CD4-positive, alpha-beta memory T cell (primary cell): ENCODE measurements around the gene TSHR. TPM values are rescaled to one million over a fixed set of nuclear protein-coding genes. Genes with fewer than 3 reads are reported as not detected.

Source experiments
- CTCF ChIA-PET: fragments of 350-600 bp; sonication (Branson Sonifier 250); formaldehyde crosslinking; loops from one replicate; lab custom pipeline; 2021; ENCODE audit warnings: inconsistent platforms; ENCODE audit not compliant: partially characterized antibody; lab: Charles Lee
- POLR2A ChIA-PET: fragments of 350-600 bp; sonication (Branson Sonifier 250); formaldehyde crosslinking; loops from one replicate; lab custom pipeline; 2021; ENCODE audit not compliant: partially characterized antibody; lab: Charles Lee
- DNase-seq, 5 donors: peaks; one replicate each; pipeline versions ENCODE4 v3.0.0 to v3.0.0-alpha.2; 2020 to 2022; ENCODE audit warnings: mixed read lengths in 1 of 5
- H3K27ac ChIP-seq: one replicate; pipeline ENCODE4 v1.7.0; 2013; ENCODE audit warnings: low read depth, low read length
- H3K27me3 ChIP-seq: 2 replicates; pipeline ENCODE4 v1.7.0; 2013; ENCODE audit warnings: mild to moderate bottlenecking, low read length, moderate library complexity; ENCODE audit not compliant: insufficient read depth
- H3K36me3 ChIP-seq: 2 replicates; pipeline ENCODE4 v1.7.0; 2013; ENCODE audit warnings: mild to moderate bottlenecking, low read length, moderate library complexity; ENCODE audit not compliant: insufficient read depth
- H3K4me1 ChIP-seq: 2 replicates; pipeline ENCODE4 v1.7.0; 2013; ENCODE audit warnings: mild to moderate bottlenecking, low read length, moderate library complexity; ENCODE audit not compliant: insufficient read depth
- H3K4me3 ChIP-seq, 2 donors: one replicate each; pipeline ENCODE4 v1.7.0; 2013; ENCODE audit warnings: low read length in 2 of 2, mild to moderate bottlenecking in 1 of 2
- H3K9me3 ChIP-seq, 2 donors: one replicate each; pipeline ENCODE4 v1.7.0; 2013; ENCODE audit warnings: low read length in 2 of 2, control low read depth in 1 of 2; ENCODE audit not compliant: control insufficient read depth in 1 of 2
- H3K27ac Mint-ChIP-seq, 7 donors: one replicate each; pipeline ENCODE4 v1.8.0; 2020 to 2021; ENCODE audit warnings: mixed read lengths in 7 of 7, mild to moderate bottlenecking in 6 of 7, inconsistent platforms in 3 of 7, moderate library complexity in 3 of 7
- H3K27me3 Mint-ChIP-seq, 2 donors: one replicate each; pipeline ENCODE4 v1.8.0; 2020 to 2021; ENCODE audit warnings: mixed read lengths in 2 of 2
- H3K36me3 Mint-ChIP-seq, 2 donors: one replicate each; pipeline ENCODE4 v1.8.0; 2020 to 2021; ENCODE audit warnings: mixed read lengths in 2 of 2, inconsistent platforms in 1 of 2, mild to moderate bottlenecking in 1 of 2
- H3K4me1 Mint-ChIP-seq, 4 donors: one replicate each; pipeline ENCODE4 v1.8.0; 2020 to 2021; ENCODE audit warnings: mixed read lengths in 4 of 4, mild to moderate bottlenecking in 1 of 4
- H3K4me3 Mint-ChIP-seq, 8 donors: one replicate each; pipeline ENCODE4 v1.8.0; 2020 to 2021; ENCODE audit warnings: mixed read lengths in 8 of 8, mild to moderate bottlenecking in 7 of 8, moderate library complexity in 6 of 8, inconsistent platforms in 3 of 8
- H3K9me3 Mint-ChIP-seq, 8 donors: one replicate each; pipeline ENCODE4 v1.8.0; 2020 to 2021; ENCODE audit warnings: mixed read lengths in 8 of 8, mild to moderate bottlenecking in 5 of 8, inconsistent platforms in 3 of 8, moderate library complexity in 1 of 8
- intact Hi-C: fragments of 100-400 bp; cut with micrococcal nuclease; formaldehyde crosslinking; loops from one replicate; pipeline ENCODE4 v1.15.1; 2023
- polyA plus RNA-seq, 2 donors: library from polyadenylated mRNA; unstranded; fragments of 300-500 nt; fragmentation: Illumina TruSeq; gene quantifications; one replicate each; pipeline ENCODE4 v1.2.3, GENCODE V29; 2021
- total RNA-seq, 2 experiments: library from RNA; stranded (reverse); gene quantifications; one replicate each; pipeline ENCODE4 v1.2.3, GENCODE V29; 2021

Gene TSHR
- total and polyA plus RNA-seq, 4 experiments from 2014 or later = 0.09 to 0.84 (median 0.30) TPM; not detected in 1

DNA sequence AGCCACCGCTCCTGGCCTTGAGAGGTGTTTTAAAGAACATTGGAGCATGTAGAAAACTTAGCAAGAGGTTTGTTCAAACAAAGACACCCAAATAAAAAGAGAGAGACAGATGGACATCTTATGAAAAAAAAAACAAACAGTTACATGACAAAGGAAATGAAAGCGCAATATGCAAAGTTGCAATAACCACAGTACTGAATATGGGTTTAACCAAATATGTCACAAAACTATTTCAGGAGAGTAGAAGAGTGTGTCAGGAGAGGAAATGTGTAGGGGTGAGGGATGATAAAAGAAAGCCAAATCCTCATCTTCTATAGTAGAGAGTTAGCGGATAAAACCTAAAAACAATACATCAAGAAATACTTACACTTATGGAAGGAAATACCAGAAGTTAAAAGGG is 166.9 kb downstream of the TSHR start:
- ChIA-PET POLR2A (no interaction called here), CTCF (no interaction called here)
- intact Hi-C loops = no loop called here
- Histone ChIP-seq H3K27ac (no peak overlapping the region), H3K36me3 (no peaks in the 10 kb centered on the region), H3K4me3 (no peak overlapping the region), H3K9me3 (no peaks in the 10 kb centered on the region), H3K4me1 (no peaks in the 10 kb centered on the region), H3K27me3 (no peaks in the 10 kb centered on the region)
- H3K9me3 Mint-ChIP-seq = peaks cover 0 to 7% (median 3%) of the 10 kb centered on the region in 8 donors
- peaks cover 0 to 4% (median 0%) of the 10 kb centered on the region in 4 donors for H3K4me1 Mint-ChIP-seq
- no peak overlapping the region for H3K4me3 Mint-ChIP-seq
- peak overlapping the region in 1 of 7 donors; percentile 15 for H3K27ac Mint-ChIP-seq
- no peak for DNase-seq
- H3K27me3 Mint-ChIP-seq = no peaks in the 10 kb centered on the region
- no peaks in the 10 kb centered on the region for H3K36me3 Mint-ChIP-seq

DNA sequence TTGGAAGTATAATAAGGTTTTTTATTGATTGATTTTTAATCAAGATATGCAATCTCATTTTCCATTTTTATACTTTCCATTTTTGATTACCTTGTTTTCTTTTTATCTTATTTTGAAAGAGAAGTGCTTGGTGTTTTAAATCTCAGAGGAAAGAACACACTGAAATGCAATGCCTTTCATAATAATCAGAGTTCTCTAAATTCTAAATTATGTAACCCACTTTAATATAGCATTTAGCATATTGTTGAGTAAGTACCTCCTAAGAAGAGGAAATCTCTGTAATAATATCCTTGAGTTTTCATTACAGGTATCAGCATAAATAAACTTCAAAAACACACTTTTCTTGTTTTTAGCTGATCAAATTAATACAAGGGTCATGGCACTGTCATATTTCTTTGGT is 168.4 kb downstream of the TSHR start:
- Histone ChIP-seq H3K27me3 (no peaks in the 10 kb centered on the region), H3K4me1 (no peaks in the 10 kb centered on the region), H3K36me3 (no peaks in the 10 kb centered on the region), H3K4me3 (no peak overlapping the region), H3K27ac (no peak overlapping the region), H3K9me3 (no peaks in the 10 kb centered on the region)
- peaks cover 0 to 4% (median 0%) of the 10 kb centered on the region in 4 donors for H3K4me1 Mint-ChIP-seq
- DNase-seq = no peak
- H3K9me3 Mint-ChIP-seq = peaks cover 0 to 5% (median under 1%) of the 10 kb centered on the region in 8 donors
- ChIA-PET CTCF (no interaction called here), POLR2A (no interaction called here)
- no peaks in the 10 kb centered on the region for H3K27me3 Mint-ChIP-seq
- H3K27ac Mint-ChIP-seq = no peak overlapping the region
- no peak overlapping the region for H3K4me3 Mint-ChIP-seq
- intact Hi-C loops = no loop called here
- H3K36me3 Mint-ChIP-seq = no peaks in the 10 kb centered on the region

DNA sequence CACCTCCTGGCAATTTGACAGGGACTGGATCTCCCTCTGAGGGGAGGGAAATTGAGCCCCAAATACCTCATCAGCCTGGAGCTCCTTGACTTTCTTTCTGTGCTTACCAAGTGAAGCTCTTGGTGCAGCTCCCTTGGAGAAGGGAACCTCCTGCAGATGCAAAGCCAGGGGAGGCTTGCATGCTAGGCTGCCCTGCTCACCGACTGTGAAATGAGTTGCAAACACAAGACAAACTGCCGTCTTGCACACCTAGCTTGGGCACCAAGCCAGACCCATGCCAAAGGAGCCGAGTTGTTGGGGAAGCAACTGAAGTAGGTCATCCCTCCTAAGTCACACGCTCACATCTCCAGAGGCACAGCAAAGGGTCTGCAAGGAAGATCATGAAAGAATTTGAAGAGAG is 170.1 kb downstream of the TSHR start:
- Mint-ChIP-seq H3K4me3 (no peak overlapping the region), H3K27me3 (no peaks in the 10 kb centered on the region), H3K36me3 (no peaks in the 10 kb centered on the region), H3K9me3 (peaks cover 0 to 5% (median 0%) of the 10 kb centered on the region in 8 donors), H3K27ac (no peak overlapping the region), H3K4me1 (peaks cover 0 to 4% (median 0%) of the 10 kb centered on the region in 4 donors)
- Histone ChIP-seq H3K36me3 (no peaks in the 10 kb centered on the region), H3K4me1 (no peaks in the 10 kb centered on the region), H3K27ac (no peak overlapping the region), H3K4me3 (no peak overlapping the region), H3K9me3 (no peaks in the 10 kb centered on the region), H3K27me3 (no peaks in the 10 kb centered on the region)
- CTCF ChIA-PET = no interaction called here
- POLR2A ChIA-PET = no interaction called here
- no peak for DNase-seq
- intact Hi-C loops = no loop called here

DNA sequence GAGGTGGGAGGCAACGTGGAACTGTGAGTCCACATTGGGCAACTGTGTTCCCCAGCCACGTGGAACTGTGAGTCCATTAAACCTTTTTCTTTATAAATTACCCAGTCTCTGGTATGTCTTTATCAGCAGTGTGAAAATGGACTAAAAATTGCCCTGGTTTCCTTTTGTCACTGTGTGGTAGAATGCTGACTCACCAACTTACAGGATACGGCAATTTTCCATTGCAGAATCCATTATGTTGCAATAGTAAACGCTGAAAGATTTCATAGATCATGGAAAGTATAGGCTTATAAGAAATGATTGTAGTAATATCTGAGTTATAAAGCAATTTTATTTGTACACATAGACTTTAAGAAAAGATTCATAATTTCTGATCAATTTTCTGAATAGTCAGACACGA is 172.4 kb downstream of the TSHR start:
- H3K4me1 Mint-ChIP-seq = no peaks in the 10 kb centered on the region
- no peaks in the 10 kb centered on the region for H3K4me1 ChIP-seq
- no peaks in the 10 kb centered on the region for H3K27me3 Mint-ChIP-seq
- no peak overlapping the region for H3K27ac ChIP-seq
- intact Hi-C loops = no loop called here
- no peak for DNase-seq
- H3K4me3 Mint-ChIP-seq = no peak overlapping the region
- no peaks in the 10 kb centered on the region for H3K27me3 ChIP-seq
- no peaks in the 10 kb centered on the region for H3K36me3 Mint-ChIP-seq
- no peaks in the 10 kb centered on the region for H3K36me3 ChIP-seq
- ChIA-PET POLR2A (no interaction called here), CTCF (no interaction called here)
- H3K4me3 ChIP-seq = no peak overlapping the region
- H3K9me3 Mint-ChIP-seq = no peaks in the 10 kb centered on the region
- H3K27ac Mint-ChIP-seq = peak overlapping the region in 1 of 7 donors; percentile 16
- H3K9me3 ChIP-seq = no peaks in the 10 kb centered on the region

DNA sequence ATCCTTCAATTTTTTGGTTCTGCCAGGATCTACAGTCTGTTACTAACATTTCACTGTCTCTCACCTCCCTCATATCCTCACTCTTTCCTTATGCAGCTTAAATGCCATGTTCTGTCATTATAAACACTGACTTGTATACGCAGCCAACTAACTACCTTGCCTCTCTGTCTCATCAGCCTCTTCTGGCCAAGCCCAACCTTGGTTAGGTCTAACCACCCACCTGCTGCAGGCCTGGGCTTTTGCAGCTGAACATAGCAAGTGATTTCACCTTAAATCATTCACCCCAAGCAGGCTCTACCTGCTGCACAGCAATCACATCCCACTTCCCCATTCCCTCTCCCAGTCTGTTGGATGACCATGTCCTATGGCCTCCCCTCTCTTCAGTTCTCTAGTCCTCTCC is 173.8 kb downstream of the TSHR start:
- peaks cover 0 to 2% of the 10 kb centered on the region in 2 donors for H3K27me3 Mint-ChIP-seq
- no peak overlapping the region for H3K4me3 Mint-ChIP-seq
- Histone ChIP-seq H3K27ac (no peak overlapping the region), H3K4me1 (no peaks in the 10 kb centered on the region), H3K9me3 (no peaks in the 10 kb centered on the region), H3K27me3 (no peaks in the 10 kb centered on the region), H3K4me3 (no peak overlapping the region), H3K36me3 (no peaks in the 10 kb centered on the region)
- DNase-seq = no peak
- H3K9me3 Mint-ChIP-seq = no peaks in the 10 kb centered on the region
- H3K4me1 Mint-ChIP-seq = no peaks in the 10 kb centered on the region
- POLR2A ChIA-PET = no interaction called here
- no peak overlapping the region for H3K27ac Mint-ChIP-seq
- CTCF ChIA-PET = no interaction called here
- intact Hi-C loops = no loop called here
- no peaks in the 10 kb centered on the region for H3K36me3 Mint-ChIP-seq

DNA sequence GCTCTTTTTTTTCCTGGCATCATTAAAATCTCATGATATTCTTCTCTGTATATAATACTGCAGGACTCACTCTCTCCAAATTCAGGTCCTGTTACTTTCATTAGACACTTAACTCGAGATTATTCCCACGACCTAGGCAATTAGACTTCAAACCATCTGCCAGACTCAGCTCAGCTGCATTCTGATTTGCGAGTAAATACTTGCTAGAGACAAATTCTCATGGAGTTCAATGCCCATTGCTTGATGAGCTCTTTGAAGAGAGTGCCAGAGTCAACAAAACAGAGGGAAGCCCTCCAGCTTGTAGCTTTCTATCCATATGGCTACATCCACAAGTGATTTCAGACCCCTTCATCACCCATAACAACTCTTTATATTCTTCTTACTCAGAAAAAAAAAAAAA is 177.0 kb downstream of the TSHR start:
- Histone ChIP-seq H3K27me3 (no peaks in the 10 kb centered on the region), H3K4me3 (no peak overlapping the region), H3K36me3 (no peaks in the 10 kb centered on the region), H3K4me1 (no peaks in the 10 kb centered on the region), H3K27ac (no peak overlapping the region), H3K9me3 (no peaks in the 10 kb centered on the region)
- Mint-ChIP-seq H3K4me3 (no peak overlapping the region), H3K27me3 (peaks cover 0 to 2% of the 10 kb centered on the region in 2 donors), H3K9me3 (no peaks in the 10 kb centered on the region), H3K27ac (no peak overlapping the region), H3K36me3 (no peaks in the 10 kb centered on the region), H3K4me1 (no peaks in the 10 kb centered on the region)
- no peak for DNase-seq
- ChIA-PET CTCF (no interaction called here), POLR2A (no interaction called here)
- intact Hi-C loops = no loop called here

DNA sequence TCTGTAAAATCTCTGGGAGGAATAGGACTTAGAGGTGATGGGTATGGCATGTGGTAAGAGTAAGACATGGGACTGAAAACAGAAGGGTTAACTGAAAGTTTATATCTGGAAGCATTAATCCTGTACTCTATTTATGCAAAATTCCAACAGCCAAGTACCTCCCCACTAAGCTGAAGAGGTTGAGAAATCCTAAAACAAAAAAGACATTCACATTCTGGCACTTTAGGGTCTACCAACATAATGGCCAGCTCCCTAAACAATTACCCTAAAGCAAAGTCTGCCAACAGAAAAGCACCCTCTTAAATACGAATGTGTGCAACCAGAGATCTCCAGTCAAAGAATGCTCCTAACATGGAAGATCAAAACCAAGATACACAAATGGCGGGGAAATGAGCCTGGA is 178.0 kb downstream of the TSHR start:
- Mint-ChIP-seq H3K4me3 (no peak overlapping the region), H3K36me3 (no peaks in the 10 kb centered on the region), H3K27me3 (peaks cover 0 to 2% of the 10 kb centered on the region in 2 donors), H3K4me1 (no peaks in the 10 kb centered on the region), H3K9me3 (no peaks in the 10 kb centered on the region), H3K27ac (no peak overlapping the region)
- no peak for DNase-seq
- H3K9me3 ChIP-seq = no peaks in the 10 kb centered on the region
- H3K27me3 ChIP-seq = no peaks in the 10 kb centered on the region
- intact Hi-C loops = no loop called here
- ChIA-PET CTCF (no interaction called here), POLR2A (no interaction called here)
- no peak overlapping the region for H3K4me3 ChIP-seq
- H3K36me3 ChIP-seq = no peaks in the 10 kb centered on the region
- no peaks in the 10 kb centered on the region for H3K4me1 ChIP-seq
- H3K27ac ChIP-seq = no peak overlapping the region

DNA sequence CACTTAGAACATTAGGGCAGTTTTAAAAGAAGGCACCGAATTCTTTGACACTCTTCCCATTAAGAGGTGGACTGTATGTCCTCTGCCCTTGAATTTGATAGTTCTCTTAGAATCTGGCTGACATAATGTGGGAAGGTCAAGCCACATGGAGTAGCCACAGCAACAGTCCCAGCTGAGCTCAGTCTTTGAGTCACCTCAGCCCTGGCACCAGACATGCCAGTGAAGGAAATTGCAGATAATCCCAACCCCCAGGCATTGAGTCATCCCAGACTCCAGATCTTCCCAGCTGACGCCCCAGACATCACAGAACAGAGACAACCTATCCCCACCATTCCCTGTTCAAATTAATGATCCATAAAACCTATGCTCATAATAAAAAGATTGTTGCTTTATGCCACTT is 181.9 kb downstream of the TSHR start:
- H3K27ac ChIP-seq = no peak overlapping the region
- no peaks in the 10 kb centered on the region for H3K4me1 ChIP-seq
- no peaks in the 10 kb centered on the region for H3K4me1 Mint-ChIP-seq
- H3K27me3 Mint-ChIP-seq = peaks cover 0 to 2% of the 10 kb centered on the region in 2 donors
- no peaks in the 10 kb centered on the region for H3K9me3 Mint-ChIP-seq
- H3K4me3 Mint-ChIP-seq = no peak overlapping the region
- no peaks in the 10 kb centered on the region for H3K27me3 ChIP-seq
- intact Hi-C loops = no loop called here
- POLR2A ChIA-PET = no interaction called here
- DNase-seq = no peak
- no peaks in the 10 kb centered on the region for H3K36me3 ChIP-seq
- H3K4me3 ChIP-seq = no peak overlapping the region
- H3K9me3 ChIP-seq = no peaks in the 10 kb centered on the region
- H3K36me3 Mint-ChIP-seq = no peaks in the 10 kb centered on the region
- CTCF ChIA-PET = no interaction called here
- H3K27ac Mint-ChIP-seq = no peak overlapping the region
